Activated T-helper 17 cell treated with anti-CD3 and anti-CD28 coated beads, Interleukin-2, amount 50 U/mL, for 72 hours (primary cell): ENCODE measurements around the gene CIRBP. TPM values are rescaled to one million over a fixed set of nuclear protein-coding genes. Genes with fewer than 3 reads are reported as not detected.
A peak's percentile ranks its signal among the peaks of the same experiment; 100 is the strongest.

Source experiments
- ATAC-seq: fragments of 150-1000 bp; cut with Tn5 transposase; replicated peaks from 2 replicates; pipeline ENCODE4 v1.10.0; 2021; ENCODE audit warnings: mild to moderate bottlenecking, moderate library complexity
- H3K27ac Mint-ChIP-seq: one replicate; pipeline ENCODE4 v1.8.0; 2022; ENCODE audit warnings: mixed read lengths
- H3K27me3 Mint-ChIP-seq: one replicate; pipeline ENCODE4 v1.8.0; 2022; ENCODE audit warnings: mixed read lengths
- H3K36me3 Mint-ChIP-seq: one replicate; pipeline ENCODE4 v1.8.0; 2022; ENCODE audit warnings: low read depth, mild to moderate bottlenecking, mixed read lengths
- H3K4me1 Mint-ChIP-seq: one replicate; pipeline ENCODE4 v1.8.0; 2022; ENCODE audit warnings: mixed read lengths
- H3K4me3 Mint-ChIP-seq: one replicate; pipeline ENCODE4 v1.8.0; 2022; ENCODE audit warnings: mild to moderate bottlenecking, mixed read lengths
- H3K9me3 Mint-ChIP-seq: one replicate; pipeline ENCODE4 v1.8.0; 2022; ENCODE audit warnings: mixed read lengths
- total RNA-seq, 2 donors: library from RNA; stranded (reverse); gene quantifications; one replicate each; pipeline ENCODE4 v1.2.3, GENCODE V29; 2022

The CIRBP gene
- total RNA-seq, 2 donors from 2014 or later, result 150 to 172 TPM

- peak overlapping the region; percentile 2 for H3K27ac Mint-ChIP-seq
- H3K4me3 Mint-ChIP-seq, result peak overlapping the region; percentile 6
- no peaks in the 10 kb centered on the region for H3K4me1 Mint-ChIP-seq
- H3K9me3 Mint-ChIP-seq, result no peaks in the 10 kb centered on the region
- H3K36me3 Mint-ChIP-seq, result peaks cover 54% of the 10 kb centered on the region
- peak; percentile 17 for ATAC-seq
- H3K27me3 Mint-ChIP-seq, result peaks cover 8% of the 10 kb centered on the region
Measured at GRCh38 chr19:1279782-1280341, 10.7 kb downstream of the CIRBP start.

- Mint-ChIP-seq H3K9me3 (no peaks in the 10 kb centered on the region), H3K27me3 (peaks cover 9% of the 10 kb centered on the region), H3K4me1 (no peaks in the 10 kb centered on the region), H3K36me3 (peaks cover 44% of the 10 kb centered on the region), H3K27ac (no peak overlapping the region), H3K4me3 (no peak overlapping the region)
- no peak for ATAC-seq
Measured at GRCh38 chr19:1280636-1281568, 11.8 kb downstream of the CIRBP start.

GRCh38 chr19:1281569-1282287, 12.6 kb downstream of the CIRBP start:
- Mint-ChIP-seq H3K9me3 (no peaks in the 10 kb centered on the region), H3K27me3 (peaks cover 13% of the 10 kb centered on the region), H3K27ac (no peak overlapping the region), H3K36me3 (peaks cover 36% of the 10 kb centered on the region), H3K4me3 (no peak overlapping the region), H3K4me1 (no peaks in the 10 kb centered on the region)
- no peak for ATAC-seq

DNA sequence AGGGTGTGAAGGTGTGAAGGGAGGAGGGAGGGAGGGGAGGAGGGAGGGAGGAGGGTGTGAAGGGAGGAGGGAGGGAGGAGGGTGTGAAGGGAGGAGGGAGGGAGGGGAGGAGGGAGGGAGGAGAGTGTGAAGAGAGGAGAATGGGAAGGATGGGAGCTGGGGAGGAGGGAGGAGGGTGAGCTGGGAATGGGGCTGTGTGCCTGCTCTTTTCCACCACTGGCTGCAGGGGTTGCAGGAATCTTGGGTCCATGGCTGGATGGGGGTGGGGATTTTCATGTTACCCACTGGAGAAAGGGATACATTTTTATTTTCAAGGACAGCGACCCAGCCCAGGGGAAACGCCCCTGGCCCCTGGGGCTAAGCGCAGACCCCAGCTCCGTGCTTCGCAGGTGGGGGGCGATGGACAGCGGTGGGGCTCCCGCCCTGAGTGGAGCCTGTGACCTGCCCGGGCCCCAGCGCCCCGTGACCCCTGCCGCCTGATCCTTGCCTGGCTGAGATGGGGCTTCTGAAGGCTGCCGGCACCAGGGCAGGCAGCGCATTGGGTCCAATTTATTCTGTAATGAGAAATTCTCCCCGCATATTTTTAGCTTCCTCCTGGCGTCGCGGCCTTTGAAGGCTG, 13.6 kb downstream of the CIRBP start:
- Mint-ChIP-seq H3K4me1 (no peaks in the 10 kb centered on the region), H3K4me3 (no peak overlapping the region), H3K36me3 (peaks cover 26% of the 10 kb centered on the region), H3K27me3 (peaks cover 13% of the 10 kb centered on the region), H3K9me3 (no peaks in the 10 kb centered on the region), H3K27ac (no peak overlapping the region)
- no peak for ATAC-seq

- no peak for ATAC-seq
- peaks cover 20% of the 10 kb centered on the region for H3K36me3 Mint-ChIP-seq
- peaks cover 13% of the 10 kb centered on the region for H3K27me3 Mint-ChIP-seq
- H3K4me1 Mint-ChIP-seq, result no peaks in the 10 kb centered on the region
- no peak overlapping the region for H3K27ac Mint-ChIP-seq
- H3K4me3 Mint-ChIP-seq, result no peak overlapping the region
- H3K9me3 Mint-ChIP-seq, result no peaks in the 10 kb centered on the region
Measured at GRCh38 chr19:1283207-1283916, 14.2 kb downstream of the CIRBP start.

DNA sequence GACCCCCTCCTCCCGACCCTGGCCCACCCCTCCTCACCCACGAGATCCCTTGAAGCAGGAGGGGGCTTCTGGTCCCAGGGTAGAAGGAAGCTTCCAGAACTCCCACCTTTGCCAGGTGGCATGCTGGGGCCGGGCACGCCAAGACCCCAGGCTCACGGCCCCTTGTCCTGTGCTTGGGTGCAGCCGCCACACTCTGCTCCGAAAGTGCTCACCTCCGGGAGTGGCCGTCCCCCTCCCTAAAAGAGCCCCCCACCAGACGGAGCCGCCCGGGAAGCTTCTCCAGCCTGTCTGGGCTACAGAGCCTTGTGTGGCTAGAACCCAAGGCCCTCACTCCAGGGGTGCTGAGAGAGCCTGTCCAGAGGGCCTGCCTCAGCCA, 14.8 kb downstream of the CIRBP start:
- Mint-ChIP-seq H3K9me3 (no peaks in the 10 kb centered on the region), H3K27ac (no peak overlapping the region), H3K4me1 (no peaks in the 10 kb centered on the region), H3K4me3 (no peak overlapping the region), H3K36me3 (peaks cover 18% of the 10 kb centered on the region), H3K27me3 (peaks cover 13% of the 10 kb centered on the region)
- ATAC-seq, result no peak

- Mint-ChIP-seq H3K4me3 (peak overlapping the region; percentile 45), H3K9me3 (no peaks in the 10 kb centered on the region), H3K27me3 (peaks cover 13% of the 10 kb centered on the region), H3K36me3 (peaks cover 12% of the 10 kb centered on the region), H3K4me1 (no peaks in the 10 kb centered on the region), H3K27ac (no peak overlapping the region)
- no peak for ATAC-seq
Measured at GRCh38 chr19:1284293-1284978, 15.3 kb downstream of the CIRBP start.

- no peaks in the 10 kb centered on the region for H3K4me1 Mint-ChIP-seq
- peaks cover 13% of the 10 kb centered on the region for H3K27me3 Mint-ChIP-seq
- no peak overlapping the region for H3K27ac Mint-ChIP-seq
- ATAC-seq, result no peak
- H3K9me3 Mint-ChIP-seq, result no peaks in the 10 kb centered on the region
- H3K4me3 Mint-ChIP-seq, result peak overlapping the region; percentile 45
- peaks cover 5% of the 10 kb centered on the region for H3K36me3 Mint-ChIP-seq
Measured at GRCh38 chr19:1284979-1285736, 16.0 kb downstream of the CIRBP start.

DNA sequence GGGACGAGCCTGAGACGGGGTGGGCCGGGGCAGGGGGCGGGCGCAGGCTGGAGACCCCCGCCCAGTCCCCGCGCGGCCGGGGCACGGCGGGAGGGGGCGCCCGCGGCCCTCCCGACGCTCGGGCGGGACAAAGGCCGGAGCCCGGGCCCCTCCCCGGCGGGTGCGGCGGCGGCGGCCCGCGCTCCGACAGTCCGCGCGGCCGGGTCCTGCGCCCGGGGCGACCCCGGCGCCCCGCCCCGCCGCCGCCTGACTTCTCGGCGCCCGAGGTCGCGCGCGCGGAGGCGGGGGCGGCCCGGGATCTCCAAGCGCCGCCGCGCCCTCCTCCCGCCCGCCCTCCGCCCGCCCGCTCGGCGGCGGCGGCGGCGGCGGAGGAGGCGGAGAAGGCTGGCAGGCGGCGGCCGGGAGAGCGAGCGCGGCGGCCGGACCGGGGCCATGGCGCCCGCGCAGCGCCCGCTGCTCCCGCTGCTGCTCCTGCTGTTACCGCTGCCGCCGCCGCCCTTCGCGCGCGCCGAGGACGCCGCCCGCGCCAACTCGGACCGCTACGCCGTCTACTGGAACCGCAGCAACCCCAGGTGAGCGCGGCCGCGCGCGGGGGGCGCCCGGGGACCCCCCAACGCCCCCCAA, 16.7 kb downstream of the CIRBP start, which contains the start of gene EFNA2:
EFNA2 (plus strand) TSS at position 137 of the 624 bp plus-strand sequence; CDS start at position 433, 296 bp downstream.
- H3K27me3 Mint-ChIP-seq, result peaks cover 13% of the 10 kb centered on the region
- no peaks in the 10 kb centered on the region for H3K9me3 Mint-ChIP-seq
- ATAC-seq, result no peak
- H3K4me3 Mint-ChIP-seq, result peak within 1 kb of the TSS; percentile 48
- no peaks in the 10 kb centered on the region for H3K36me3 Mint-ChIP-seq
- H3K27ac Mint-ChIP-seq, result no peak within 1 kb of the TSS
- H3K4me1 Mint-ChIP-seq, result no peaks in the 10 kb centered on the region

GRCh38 chr19:1286487-1287353, 17.6 kb downstream of the CIRBP start:
- ATAC-seq, result no peak
- H3K27ac Mint-ChIP-seq, result no peak overlapping the region
- H3K27me3 Mint-ChIP-seq, result peaks cover 13% of the 10 kb centered on the region
- H3K36me3 Mint-ChIP-seq, result no peaks in the 10 kb centered on the region
- no peaks in the 10 kb centered on the region for H3K4me1 Mint-ChIP-seq
- H3K9me3 Mint-ChIP-seq, result no peaks in the 10 kb centered on the region
- H3K4me3 Mint-ChIP-seq, result peak overlapping the region; percentile 48

- Mint-ChIP-seq H3K4me3 (no peak overlapping the region), H3K27me3 (peaks cover 18% of the 10 kb centered on the region), H3K9me3 (no peaks in the 10 kb centered on the region), H3K27ac (no peak overlapping the region), H3K4me1 (no peaks in the 10 kb centered on the region), H3K36me3 (no peaks in the 10 kb centered on the region)
- no peak for ATAC-seq
Measured at GRCh38 chr19:1287354-1288225, 18.5 kb downstream of the CIRBP start.
